Upper lobe of left lung (tissue), 6 donors: ENCODE data around the gene ASTN2. TPM values are rescaled to one million over a fixed set of nuclear protein-coding genes. Genes with fewer than 3 reads are reported as not detected.

Experiments
- ATAC-seq, 2 donors: fragments of 200-7000 bp; cut with Tn5 transposase; one replicate each; pipeline ENCODE4 v1.9.1; 2022; ENCODE audit warnings: mild to moderate bottlenecking in 2 of 2, moderate library complexity in 2 of 2; ENCODE audit not compliant: low FRiP score in 2 of 2
- DNase-seq, 2 donors: peaks; one replicate each; pipeline ENCODE4 v3.0.0-alpha.2; 2019 to 2020
- H3K27ac ChIP-seq, 4 donors: fragments of 200-600 bp; sonication (generic); one replicate each; pipeline ENCODE4 v1.5.1; 2016 to 2019
- H3K27me3 ChIP-seq, 4 donors: fragments of 200-600 bp; sonication (generic); one replicate each; pipeline ENCODE4 v1.5.1; 2017 to 2019
- H3K36me3 ChIP-seq, 4 donors: fragments of 200-600 bp; sonication (generic); one replicate each; pipeline ENCODE4 v1.5.1; 2016 to 2019
- H3K4me1 ChIP-seq, 4 donors: fragments of 200-600 bp; sonication (generic); one replicate each; pipeline ENCODE4 v1.5.1; 2018 to 2019
- H3K4me3 ChIP-seq, 4 donors: fragments of 200-600 bp; sonication (generic); one replicate each; pipeline ENCODE4 v1.5.1; 2017 to 2019; ENCODE audit warnings: mild to moderate bottlenecking in 2 of 4, moderate library complexity in 1 of 4
- H3K9me3 ChIP-seq, 4 donors: fragments of 200-600 bp; sonication (generic); one replicate each; pipeline ENCODE4 v1.5.1; 2018 to 2019
- CTCF ChIP-seq, 6 experiments: fragments of 450-650 bp in 4 of 6; fragments of 200-600 bp in 2 of 6; sonication (generic) in 2 of 6; IDR thresholded peaks; one replicate each; pipeline ENCODE4 v1.5.1; 2016 to 2019; ENCODE audit warnings: antibody characterized with exemption in 6 of 6
- EP300 ChIP-seq, 4 donors: sonication (generic); formaldehyde crosslinking; IDR thresholded peaks; one replicate each; pipeline ENCODE4 v1.5.1; 2017; ENCODE audit warnings: antibody characterized with exemption in 4 of 4, control low read depth in 2 of 4
- POLR2A ChIP-seq, 4 donors: fragments of 450-650 bp; IDR thresholded peaks; one replicate each; pipeline ENCODE4 v1.5.1; 2016 to 2017; ENCODE audit warnings: antibody characterized with exemption in 4 of 4, mild to moderate bottlenecking in 2 of 4
- POLR2AphosphoS5 ChIP-seq, 2 donors: sonication (generic); formaldehyde crosslinking; IDR thresholded peaks; one replicate each; pipeline ENCODE4 v1.5.1; 2017; ENCODE audit warnings: antibody characterized with exemption in 2 of 2
- WGBS, 2 donors: methylation state at CpG; one replicate each; pipeline ENCODE4 v1.1.5; 2017 to 2018; 5-methylcytosine and 5-hydroxymethylcytosine counted together
- total RNA-seq, 6 donors: library from RNA; depleted of rRNA in 4 of 6; stranded (reverse); fragments of >200 nt in 4 of 6; gene quantifications; one replicate each; pipeline versions ENCODE4 v1.1.0 to v1.2.1, GENCODE V29; 2016 to 2021
- donor health status: DM: no; HTN: no; CAD: no; lungs with moderate emphysema.
- donor health status: DM: no; HTN: yes; CAD: no; lungs with severe emphysema.

The ASTN2 gene
- total RNA-seq, 6 donors from 2014 or later: 2.0 to 7.5 (median 3.4) TPM

DNA sequence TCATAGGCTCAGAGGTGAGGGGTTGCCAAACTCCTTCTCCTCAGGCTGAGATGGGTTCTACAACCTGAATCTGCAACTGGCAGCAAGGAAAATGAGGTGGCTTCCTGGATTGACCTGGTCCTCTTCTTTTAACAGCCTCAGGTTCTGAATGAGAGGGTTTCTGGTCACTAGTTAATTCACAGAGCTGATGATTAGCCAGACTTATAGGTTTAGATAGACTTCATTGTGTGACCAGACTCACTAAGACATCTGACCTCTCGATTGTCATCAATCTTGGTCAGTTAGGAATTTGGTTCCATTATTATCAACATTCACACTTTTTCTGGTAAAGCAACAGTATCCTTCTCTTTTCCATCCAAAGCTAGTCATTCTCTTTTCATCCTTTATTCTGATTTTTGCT lies 1003.4 kb downstream of the ASTN2 start:
- Histone ChIP-seq H3K36me3 (no peaks in the 10 kb centered on the region), H3K27me3 (no peaks in the 10 kb centered on the region), H3K4me1 (no peaks in the 10 kb centered on the region), H3K4me3 (no peak overlapping the region), H3K9me3 (no peaks in the 10 kb centered on the region), H3K27ac (no peak overlapping the region)
- TF ChIP-seq POLR2A (IDR thresholded peaks at IDR 0.05) (no peak), EP300 (IDR thresholded peaks at IDR 0.05) (no peak), CTCF (IDR thresholded peaks at IDR 0.05) (no peak)
- DNase-seq: no peak
- ATAC-seq: no peak
- WGBS, 2 donors: 87 to 88% methylated on average over 1 of the region's 1 CpG

DNA sequence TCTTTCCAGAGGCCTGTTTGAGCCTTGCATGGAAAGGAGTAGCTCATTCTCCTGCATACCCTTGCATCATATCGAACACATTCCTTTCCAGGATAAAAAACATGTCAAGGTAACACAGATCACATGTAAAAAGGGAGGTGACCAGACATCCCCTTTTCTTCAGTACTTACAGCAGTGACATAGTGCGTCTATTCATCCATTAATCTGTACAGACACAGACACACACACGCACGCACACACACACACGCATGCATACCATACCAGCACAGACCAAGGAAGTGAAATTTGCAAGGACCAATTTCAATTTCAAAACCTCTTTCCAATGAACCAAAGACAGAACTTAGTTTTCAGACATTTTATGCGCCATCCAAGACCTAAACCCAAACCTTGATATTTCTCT lies 1005.2 kb downstream of the ASTN2 start:
- no peak for DNase-seq
- Histone ChIP-seq H3K4me1 (no peaks in the 10 kb centered on the region), H3K27ac (no peak overlapping the region), H3K4me3 (no peak overlapping the region), H3K36me3 (no peaks in the 10 kb centered on the region), H3K9me3 (no peaks in the 10 kb centered on the region), H3K27me3 (no peaks in the 10 kb centered on the region)
- no peak for ATAC-seq
- WGBS, 2 donors: 68 to 76% methylated on average over 6 of the region's 6 CpGs
- TF ChIP-seq CTCF (IDR thresholded peaks at IDR 0.05): no peak
- TF ChIP-seq EP300 (IDR thresholded peaks at IDR 0.05): no peak
- TF ChIP-seq POLR2AphosphoS5 (IDR thresholded peaks at IDR 0.05): no peak
- no peak for TF ChIP-seq POLR2A (IDR thresholded peaks at IDR 0.05)

DNA sequence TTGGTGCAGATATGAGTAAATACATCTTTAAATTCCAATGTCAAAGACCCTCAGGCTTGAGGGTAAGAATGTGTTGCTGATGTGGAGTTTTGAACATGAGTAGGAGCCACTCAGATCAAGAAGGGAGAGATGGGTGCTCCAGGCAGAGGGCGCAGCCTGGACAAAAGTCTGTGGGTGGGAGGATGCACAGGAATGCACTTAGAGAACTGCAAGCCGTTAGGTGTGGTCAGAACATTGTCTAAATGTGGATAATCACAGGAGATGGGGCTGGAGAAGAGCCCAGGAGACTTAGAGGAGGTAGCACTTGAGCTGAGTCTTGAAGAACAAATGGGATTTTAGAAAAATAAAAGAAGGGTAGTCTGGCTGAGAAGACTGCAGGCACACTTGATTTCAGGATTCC lies 1005.7 kb downstream of the ASTN2 start:
- WGBS, 2 donors: 82 to 84% methylated on average over 2 of the region's 2 CpGs
- Histone ChIP-seq H3K4me3 (no peak overlapping the region), H3K4me1 (no peaks in the 10 kb centered on the region), H3K9me3 (no peaks in the 10 kb centered on the region), H3K27ac (no peak overlapping the region), H3K27me3 (no peaks in the 10 kb centered on the region), H3K36me3 (no peaks in the 10 kb centered on the region)
- ATAC-seq: no peak
- no peak for DNase-seq
- no peak for TF ChIP-seq EP300 (IDR thresholded peaks at IDR 0.05)
- no peak for TF ChIP-seq POLR2A (IDR thresholded peaks at IDR 0.05)

- DNase-seq (no peak), ATAC-seq (no peak)
- Histone ChIP-seq H3K36me3 (no peaks in the 10 kb centered on the region), H3K9me3 (no peaks in the 10 kb centered on the region), H3K27ac (no peak overlapping the region), H3K4me3 (no peak overlapping the region), H3K27me3 (no peaks in the 10 kb centered on the region), H3K4me1 (no peaks in the 10 kb centered on the region)
- WGBS, 2 donors: 82 to 91% methylated on average over 2 of the region's 2 CpGs
- no peak for TF ChIP-seq CTCF (IDR thresholded peaks at IDR 0.05)
- no peak for TF ChIP-seq POLR2AphosphoS5 (IDR thresholded peaks at IDR 0.05)
- no peak for TF ChIP-seq EP300 (IDR thresholded peaks at IDR 0.05)
- TF ChIP-seq POLR2A (IDR thresholded peaks at IDR 0.05): no peak
Measured at GRCh38 chr9:116406469-116406868, 1008.4 kb downstream of the ASTN2 start.

- Histone ChIP-seq H3K4me1 (no peaks in the 10 kb centered on the region), H3K36me3 (no peaks in the 10 kb centered on the region), H3K27me3 (no peaks in the 10 kb centered on the region), H3K9me3 (no peaks in the 10 kb centered on the region), H3K27ac (no peak overlapping the region), H3K4me3 (no peak overlapping the region)
- ATAC-seq: no peak
- no peak for TF ChIP-seq EP300 (IDR thresholded peaks at IDR 0.05)
- TF ChIP-seq POLR2A (IDR thresholded peaks at IDR 0.05): no peak
- no peak for TF ChIP-seq CTCF (IDR thresholded peaks at IDR 0.05)
- no peak for TF ChIP-seq POLR2AphosphoS5 (IDR thresholded peaks at IDR 0.05)
- 96 to 100% methylated on average over 1 of the region's 1 CpG for WGBS, 2 donors
- no peak for DNase-seq
Measured at GRCh38 chr9:116405321-116405720, 1009.5 kb downstream of the ASTN2 start.
